ENCODE results near the gene LRP1B.

- TF ChIP-seq, protein P1, sequence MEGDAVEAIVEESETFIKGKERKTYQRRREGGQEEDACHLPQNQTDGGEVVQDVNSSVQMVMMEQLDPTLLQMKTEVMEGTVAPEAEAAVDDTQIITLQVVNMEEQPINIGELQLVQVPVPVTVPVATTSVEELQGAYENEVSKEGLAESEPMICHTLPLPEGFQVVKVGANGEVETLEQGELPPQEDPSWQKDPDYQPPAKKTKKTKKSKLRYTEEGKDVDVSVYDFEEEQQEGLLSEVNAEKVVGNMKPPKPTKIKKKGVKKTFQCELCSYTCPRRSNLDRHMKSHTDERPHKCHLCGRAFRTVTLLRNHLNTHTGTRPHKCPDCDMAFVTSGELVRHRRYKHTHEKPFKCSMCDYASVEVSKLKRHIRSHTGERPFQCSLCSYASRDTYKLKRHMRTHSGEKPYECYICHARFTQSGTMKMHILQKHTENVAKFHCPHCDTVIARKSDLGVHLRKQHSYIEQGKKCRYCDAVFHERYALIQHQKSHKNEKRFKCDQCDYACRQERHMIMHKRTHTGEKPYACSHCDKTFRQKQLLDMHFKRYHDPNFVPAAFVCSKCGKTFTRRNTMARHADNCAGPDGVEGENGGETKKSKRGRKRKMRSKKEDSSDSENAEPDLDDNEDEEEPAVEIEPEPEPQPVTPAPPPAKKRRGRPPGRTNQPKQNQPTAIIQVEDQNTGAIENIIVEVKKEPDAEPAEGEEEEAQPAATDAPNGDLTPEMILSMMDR (IDR thresholded peaks at IDR 0.05): no peak
- TF ChIP-seq EZH2phosphoT487 (IDR thresholded peaks at IDR 0.05; ENCODE audit: borderline replicate concordance, low read depth) (no peak), POLR2AphosphoS5 (IDR thresholded peaks at IDR 0.05; ENCODE audit: low read depth, low read length) (no peak), EP300 (IDR thresholded peaks at IDR 0.05; ENCODE audit: borderline replicate concordance in 1 of 2, low read depth in 1 of 2, low read length in 1 of 2) (no peak), FOXJ3 (CRISPR knock-in tag; IDR thresholded peaks at IDR 0.05) (no peak), SIN3A (IDR thresholded peaks at IDR 0.05; ENCODE audit: borderline replicate concordance, low read depth, low read length) (no peak), MEF2A (IDR thresholded peaks at IDR 0.05; ENCODE audit: borderline replicate concordance, low read depth) (no peak), NFIC (IDR thresholded peaks at IDR 0.05; ENCODE audit: borderline replicate concordance) (no peak), ZBTB33 (IDR thresholded peaks at IDR 0.05; ENCODE audit: borderline replicate concordance, low read depth) (no peak), SMC3 (IDR thresholded peaks at IDR 0.05; ENCODE audit: low read depth, low read length) (no peak), GABPA (IDR thresholded peaks at IDR 0.05; ENCODE audit: low read depth) (no peak), YY1 (IDR thresholded peaks at IDR 0.05; ENCODE audit: low read depth) (no peak), CHD2 (IDR thresholded peaks at IDR 0.05; ENCODE audit: low read length, partially characterized antibody) (no peak)
- TF ChIP-seq, protein P2, sequence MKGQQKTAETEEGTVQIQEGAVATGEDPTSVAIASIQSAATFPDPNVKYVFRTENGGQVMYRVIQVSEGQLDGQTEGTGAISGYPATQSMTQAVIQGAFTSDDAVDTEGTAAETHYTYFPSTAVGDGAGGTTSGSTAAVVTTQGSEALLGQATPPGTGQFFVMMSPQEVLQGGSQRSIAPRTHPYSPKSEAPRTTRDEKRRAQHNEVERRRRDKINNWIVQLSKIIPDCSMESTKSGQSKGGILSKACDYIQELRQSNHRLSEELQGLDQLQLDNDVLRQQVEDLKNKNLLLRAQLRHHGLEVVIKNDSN (IDR thresholded peaks at IDR 0.05; ENCODE audit: borderline replicate concordance, low read depth): no peak
Measured at GRCh38 chr2:140630557-140630956, 1500.3 kb downstream of the LRP1B start.
